HepG2 (cell line): ENCODE measurements around the gene LBX2.
A peak's percentile ranks its signal among the peaks of the same experiment; 100 is the strongest.

Source experiments
- CEBPG ChIP-seq: IDR thresholded peaks from 2 replicates; pipeline ENCODE4 v1.6.1; 2016
- CHD2 ChIP-seq: IDR thresholded peaks from 2 replicates; pipeline ENCODE4 v1.6.1; 2011; ENCODE audit warnings: low read depth, low read length, improper control_type of control experiment
- CTCF ChIP-seq: sonication (generic); formaldehyde crosslinking; IDR thresholded peaks from 2 replicates; pipeline ENCODE4 v1.5.0; 2020; ENCODE audit warnings: mild to moderate bottlenecking, missing genetic modification reagents, moderate library complexity
- FOSL1 ChIP-seq: sonication (generic); formaldehyde crosslinking; IDR thresholded peaks from 2 replicates; pipeline ENCODE4 v1.9.0; 2021; ENCODE audit warnings: missing genetic modification reagents, borderline replicate concordance
- KIAA2018 ChIP-seq: sonication (generic); formaldehyde crosslinking; IDR thresholded peaks from 2 replicates; pipeline ENCODE4 v1.5.0; 2020; ENCODE audit warnings: mild to moderate bottlenecking, missing genetic modification reagents, borderline replicate concordance
- KLF11 ChIP-seq: IDR thresholded peaks from 2 replicates; pipeline ENCODE4 v1.6.1; 2016; ENCODE audit warnings: missing compliant biosample characterization
- RAD51 ChIP-seq: fragments of 450-650 bp; IDR thresholded peaks from 2 replicates; pipeline ENCODE4 v1.6.1; 2016; ENCODE audit warnings: borderline replicate concordance
- REST ChIP-seq, 2 experiments: IDR thresholded peaks; 2 replicates each; pipeline ENCODE4 v1.6.1; 2011 to 2012; ENCODE audit warnings: low read length in 2 of 2, borderline replicate concordance in 1 of 2, low read depth in 1 of 2, mild to moderate bottlenecking in 1 of 2, moderate library complexity in 1 of 2
- SRSF9 ChIP-seq: fragments of 200-400 bp; formaldehyde crosslinking; IDR thresholded peaks from 2 replicates; pipeline ENCODE4 v1.6.1; 2018; ENCODE audit warnings: borderline replicate concordance, mild to moderate bottlenecking, low read depth, low read length; ENCODE audit not compliant: insufficient read depth, poor library complexity, severe bottlenecking
- TBP ChIP-seq: sonication (generic); formaldehyde crosslinking; IDR thresholded peaks from 2 replicates; pipeline ENCODE4 v1.5.0; 2020; ENCODE audit warnings: missing genetic modification reagents
- USF2 ChIP-seq, 2 experiments: sonication (generic) in 1 of 2; formaldehyde crosslinking in 1 of 2; IDR thresholded peaks; 2 replicates each; pipeline versions ENCODE4 v1.5.1 to v1.6.1; 2011 to 2020; ENCODE audit warnings: borderline replicate concordance in 1 of 2, low read depth in 1 of 2, low read length in 1 of 2, mild to moderate bottlenecking in 1 of 2, missing genetic modification reagents in 1 of 2, moderate library complexity in 1 of 2
- ZFP37 ChIP-seq: sonication (generic); formaldehyde crosslinking; IDR thresholded peaks from 2 replicates; pipeline ENCODE4 v1.4.0; 2020; ENCODE audit warnings: missing genetic modification reagents, borderline replicate concordance
- ZNF670 ChIP-seq: sonication (generic); formaldehyde crosslinking; IDR thresholded peaks from 2 replicates; pipeline ENCODE4 v1.8.0; 2022; ENCODE audit warnings: mild to moderate bottlenecking, missing genetic modification reagents, borderline replicate concordance

GRCh38 chr2:74532222-74532621, 32.8 kb upstream of the LBX2 start:
- TF ChIP-seq ZNF670 (CRISPR knock-in tag) (no peak), KIAA2018 (CRISPR knock-in tag) (no peak), ZFP37 (no peak), USF2 (IDR thresholded peaks at IDR 0.05; ENCODE audit: low read depth, low read length) (no peak), USF2 (CRISPR knock-in tag; IDR thresholded peaks at IDR 0.05; ENCODE audit: borderline replicate concordance) (no peak), KLF11 (CRISPR knock-in tag) (no peak), FOSL1 (CRISPR knock-in tag) (no peak), TBP (no peak), CTCF (CRISPR knock-in tag) (peak; percentile 72), REST (IDR thresholded peaks at IDR 0.05; ENCODE audit: borderline replicate concordance in 1 of 2, low read depth in 1 of 2, low read length in 2 of 2) (no peak), RAD51 (no peak), CEBPG (CRISPR knock-in tag) (no peak), CHD2 (no peak), SRSF9 (no peak)
